Kasumi-1 (cell line): ENCODE results near the gene OXCT1.
"Not testable (repeated sequence)": the region's sequence is repeated elsewhere in the genome, so short reads cannot be mapped to it uniquely, and the experiment has no call there.

Source experiments
- DNase-seq, 2 experiments: peaks; one replicate each; lab custom pipeline; 2025; lab: John Stamatoyannopoulos, UW

OXCT1 gene

GRCh38 chr5:41716382-41716781, 153.8 kb downstream of the OXCT1 start:
- no peak for DNase-seq

- DNase-seq: not testable (repeated sequence)
These were observed 155.8 kb downstream of the OXCT1 start for GRCh38 chr5:41714446-41714845.

GRCh38 chr5:41708604-41708940, 161.7 kb downstream of the OXCT1 start:
- DNase-seq: no peak

GRCh38 chr5:41707853-41708603, 162.2 kb downstream of the OXCT1 start:
- peak; percentile 66 to 81 for DNase-seq

- DNase-seq: no peak
These were observed 174.2 kb downstream of the OXCT1 start for GRCh38 chr5:41695920-41696582.

GRCh38 chr5:41686767-41687166, 183.5 kb downstream of the OXCT1 start:
- DNase-seq: no peak

GRCh38 chr5:41686191-41686590, 184.0 kb downstream of the OXCT1 start:
- DNase-seq: no peak

GRCh38 chr5:41683181-41683580, 187.0 kb downstream of the OXCT1 start:
- no peak for DNase-seq

GRCh38 chr5:41682641-41683040, 187.6 kb downstream of the OXCT1 start:
- no peak for DNase-seq

- no peak for DNase-seq
These were observed 188.4 kb downstream of the OXCT1 start for GRCh38 chr5:41681840-41682239.
